ENCODE measurements around the gene TET3. TPM values are rescaled to one million over a fixed set of nuclear protein-coding genes. Genes with fewer than 3 reads are reported as not detected.

Gene TET3
- total and polyA plus RNA-seq, 2 of the 4 experiments (the other 2 are of a cell fraction): 1.6 to 1.8 TPM

DNA sequence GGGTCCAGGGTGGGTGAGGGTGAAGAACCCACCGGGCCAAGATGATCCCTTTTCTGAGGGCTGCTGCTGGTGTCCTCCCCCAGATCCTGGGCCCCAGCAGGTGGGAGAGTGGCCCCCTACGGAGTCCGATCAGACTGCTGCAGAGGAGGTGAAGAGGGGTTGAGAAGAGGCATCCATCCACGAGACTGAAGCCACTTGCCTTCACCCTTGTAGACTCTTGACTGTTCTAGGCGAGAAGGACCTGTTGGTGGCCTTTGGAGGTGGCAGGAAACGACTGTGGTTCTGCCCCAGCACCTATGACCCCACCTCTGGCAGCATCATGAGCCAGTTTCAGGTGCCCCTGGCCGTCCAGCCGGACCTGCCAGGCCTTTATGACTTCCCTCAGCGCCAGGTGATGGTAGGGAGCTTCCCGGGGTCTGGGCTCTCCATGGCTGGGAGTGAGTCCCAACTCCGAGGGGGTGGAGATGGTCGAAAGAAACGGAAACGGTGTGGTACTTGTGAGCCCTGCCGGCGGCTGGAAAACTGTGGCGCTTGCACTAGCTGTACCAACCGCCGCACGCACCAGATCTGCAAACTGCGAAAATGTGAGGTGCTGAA lies 1.5 kb downstream of the TET3 start:
- POLR2A ChIA-PET (ENCODE audit: unreplicated experiment): no interaction called here
- Histone ChIP-seq H2AK9ac (replicated peaks; ENCODE audit: low read depth, low read length, poor library complexity) (peak overlapping the region; percentile 96), H3K14ac (replicated peaks; ENCODE audit: low read depth, low read length) (peak overlapping the region; percentile 88), H2BK15ac (ENCODE audit: low read depth, low read length) (no peak overlapping the region), H3K9me3 (ENCODE audit: control insufficient read depth, insufficient read depth, low read length) (no peaks in the 10 kb centered on the region), H3K36me3 (ENCODE audit: control insufficient read depth, insufficient read depth, low read length) (peaks cover 5% of the 10 kb centered on the region), H3K4ac (ENCODE audit: low read depth, low read length) (peak overlapping the region; percentile 66), H2BK120ac (ENCODE audit: low read depth, low read length) (no peak overlapping the region), H3K4me1 (ENCODE audit: control insufficient read depth, insufficient read depth, low read length) (peaks cover 24% of the 10 kb centered on the region), H4K5ac (ENCODE audit: low read depth, low read length) (no peak overlapping the region; the same call in 1 of the 2 replicates), H2AFZ (replicated peaks; ENCODE audit: low read length, poor library complexity) (peak overlapping the region; percentile 91), H4K8ac (ENCODE audit: low read depth in 2 of 2, low read length in 2 of 2) (peak overlapping the region; percentile 78 to 92; a peak in 1 of 4 replicates), H3K56ac (ENCODE audit: extremely low read depth, insufficient read depth, low read length) (no peak overlapping the region), H3K79me1 (ENCODE audit: low read depth in 1 of 2, low read length in 2 of 2) (peaks cover 24 to 55% of the 10 kb centered on the region in 2 experiments), H3K9ac (ENCODE audit: low read depth, low read length) (peak overlapping the region; percentile 78), H2AK5ac (ENCODE audit: low read depth, low read length) (peak overlapping the region; percentile 87), H3K27me3 (ENCODE audit: control insufficient read depth, insufficient read depth, low read length) (no peaks in the 10 kb centered on the region), H3K18ac (ENCODE audit: low read depth, low read length) (no peak overlapping the region), H3K4me2 (ENCODE audit: low read depth, low read length) (peak overlapping the region; percentile 86), H4K91ac (ENCODE audit: insufficient read depth, low read depth, low read length) (0 out of 2 replicates have a peak overlapping the region, but pooled peaks have one; percentile 63), H3K23ac (ENCODE audit: low read depth, low read length) (peak overlapping the region; percentile 83), H3K9me1 (ENCODE audit: insufficient read depth, low read length) (peaks cover 16% of the 10 kb centered on the region), H3K4me3 (ENCODE audit: insufficient read depth, low read depth, low read length) (peak overlapping the region; percentile 47), H4K20me1 (ENCODE audit: insufficient read depth, low read length) (peaks cover 39% of the 10 kb centered on the region), H3K27ac (ENCODE audit: insufficient read depth, low read length) (no peak overlapping the region; the same call in 1 of the 2 replicates), H2BK5ac (ENCODE audit: low read depth, low read length, poor library complexity, severe bottlenecking) (no peak overlapping the region), H2BK20ac (ENCODE audit: low read depth, low read length) (no peak overlapping the region)
- CTCF ChIA-PET: no interaction called here
- intact Hi-C loops (cut with micrococcal nuclease): no loop called here
- no peak for TF ChIP-seq CEBPB (IDR thresholded peaks at IDR 0.05; ENCODE audit: low read depth, low read length)
- TF ChIP-seq RAD21 (IDR thresholded peaks at IDR 0.05; ENCODE audit: low read length): no peak
- no peak for TF ChIP-seq RCOR1 (IDR thresholded peaks at IDR 0.05; ENCODE audit: insufficient replicate concordance, low read length)
- TF ChIP-seq BHLHE40 (IDR thresholded peaks at IDR 0.05; ENCODE audit: low read depth, low read length): no peak
- no peak for TF ChIP-seq MXI1 (IDR thresholded peaks at IDR 0.05; ENCODE audit: borderline replicate concordance, low read depth, low read length)
- TF ChIP-seq SMC3 (IDR thresholded peaks at IDR 0.05; ENCODE audit: low read depth, low read length): no peak
- dilution Hi-C loops (cut with HindIII; ENCODE audit: low sequenced_read_pairs, unreplicated experiment): no loop called here
- 94% methylated on average over 15 of the region's 21 CpGs; no CpG with 5 or more reads in 1 of the 2 experiments for WGBS, 2 experiments (ENCODE audit: extremely low coverage in 2 of 2, insufficient read length in 1 of 2)
- ATAC-seq (ENCODE audit: low read depth) (no peak), DNase-seq (no peak)
- no TSS peak for BruUV-seq (replicated peaks)
- in situ Hi-C loops (cut with MboI; ENCODE audit: low sequenced_read_pairs): loop anchor here (10.0 kb wide), 1 partner anchor 161 kb away; the partner anchor contains the start of gene STAMBP
